Raji (cell line): ENCODE results near the gene SLBP.

Source experiments
- POLR2A ChIP-seq: IDR thresholded peaks from 2 replicates; pipeline ENCODE4 v1.6.1; 2011; ENCODE audit warnings: low read depth, low read length, control low read depth; ENCODE audit not compliant: insufficient read depth

Gene SLBP

DNA sequence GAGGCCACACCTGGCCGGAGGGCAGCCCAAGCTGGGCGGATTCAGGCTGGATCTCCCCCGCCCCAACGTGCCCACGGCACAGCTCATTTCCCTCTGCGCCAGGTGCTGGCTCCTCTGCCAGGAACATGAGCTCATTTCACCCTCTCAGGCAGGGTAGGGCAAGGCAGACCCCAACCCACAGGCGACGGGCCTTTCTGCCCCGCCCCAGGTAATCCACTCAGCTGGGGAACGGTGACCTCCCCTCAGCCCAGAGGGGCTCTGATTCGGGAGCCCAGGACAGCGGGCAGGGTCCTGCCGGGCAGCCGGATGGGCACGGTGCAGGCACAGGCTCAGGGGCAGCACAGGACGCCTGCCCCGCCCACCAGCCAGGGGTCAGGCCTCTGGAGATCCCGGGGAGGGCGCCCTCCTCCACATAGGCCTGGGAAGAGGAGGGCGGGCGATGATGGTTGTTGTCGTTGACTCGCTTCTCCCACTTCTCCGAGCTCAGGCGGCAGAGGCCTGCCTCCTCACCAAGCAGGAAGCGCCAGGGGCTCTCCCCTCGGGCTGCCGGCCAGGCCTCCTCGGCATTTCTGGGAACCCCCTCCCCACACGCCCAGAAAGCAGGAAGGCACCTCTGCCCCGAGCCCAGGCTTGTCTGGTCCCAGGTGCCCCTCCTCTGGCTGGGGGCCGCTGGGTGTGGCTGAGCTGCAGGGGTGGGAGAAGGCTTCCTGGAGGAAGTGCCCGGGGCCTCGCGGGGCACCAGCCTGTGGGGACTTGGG, 40.3 kb upstream of the SLBP start:
- no peak for TF ChIP-seq POLR2A

DNA sequence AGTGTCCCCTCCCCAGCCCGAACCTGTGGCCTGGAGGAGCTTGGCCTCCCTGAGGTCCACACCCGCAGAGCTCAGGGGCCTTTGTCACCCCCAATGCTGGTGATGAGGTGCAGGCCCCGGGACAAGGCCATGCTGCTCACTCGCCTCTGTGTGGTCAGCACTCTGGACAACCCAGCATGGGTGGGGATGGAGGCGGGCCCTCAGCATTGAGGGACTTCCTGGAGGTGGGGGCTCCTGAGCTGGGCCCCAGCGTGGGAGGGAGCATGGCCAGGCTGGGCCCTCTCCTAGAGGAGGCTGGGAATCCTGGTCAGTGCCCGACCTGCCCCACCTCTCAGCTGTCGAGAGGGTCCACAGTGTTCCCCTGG, 39.8 kb upstream of the SLBP start:
- TF ChIP-seq POLR2A = no peak

DNA sequence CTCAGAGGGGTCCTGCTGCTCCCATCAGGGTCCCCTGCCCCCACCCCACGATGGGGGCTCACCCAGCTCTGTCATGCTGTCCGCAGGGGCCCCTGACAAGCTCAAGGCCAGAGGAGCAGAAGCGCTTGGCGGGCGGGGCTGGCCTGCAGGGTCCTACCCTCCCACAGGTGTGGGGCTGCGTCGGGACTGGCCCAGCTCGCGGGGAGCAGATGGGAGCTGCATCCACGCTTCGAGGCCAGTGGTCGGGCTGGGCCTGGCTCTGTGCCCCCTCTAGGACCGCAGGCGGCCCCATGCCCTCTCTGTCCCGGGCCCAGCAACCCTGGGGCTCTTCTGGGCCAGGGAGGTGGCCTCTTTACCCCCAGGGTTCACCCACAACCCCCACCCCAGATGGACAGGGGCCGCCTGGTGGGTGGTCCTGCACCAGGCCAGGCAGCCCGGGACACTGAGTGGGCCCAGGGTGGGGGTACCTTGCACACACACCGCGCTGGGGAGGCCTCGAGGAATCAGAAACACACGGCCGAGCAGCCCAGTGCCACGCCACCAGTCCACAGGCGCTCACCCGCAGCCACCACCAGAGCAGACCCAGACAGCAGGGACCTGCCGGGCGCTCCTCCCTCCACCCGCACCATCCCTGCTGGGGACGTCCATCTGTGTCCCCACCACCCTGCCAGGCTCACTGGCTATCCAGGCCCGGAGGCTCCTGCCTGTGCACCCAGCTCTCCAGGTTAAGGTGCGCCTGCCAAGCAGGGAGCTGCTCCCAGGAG, 39.2 kb upstream of the SLBP start:
- TF ChIP-seq POLR2A = no peak

DNA sequence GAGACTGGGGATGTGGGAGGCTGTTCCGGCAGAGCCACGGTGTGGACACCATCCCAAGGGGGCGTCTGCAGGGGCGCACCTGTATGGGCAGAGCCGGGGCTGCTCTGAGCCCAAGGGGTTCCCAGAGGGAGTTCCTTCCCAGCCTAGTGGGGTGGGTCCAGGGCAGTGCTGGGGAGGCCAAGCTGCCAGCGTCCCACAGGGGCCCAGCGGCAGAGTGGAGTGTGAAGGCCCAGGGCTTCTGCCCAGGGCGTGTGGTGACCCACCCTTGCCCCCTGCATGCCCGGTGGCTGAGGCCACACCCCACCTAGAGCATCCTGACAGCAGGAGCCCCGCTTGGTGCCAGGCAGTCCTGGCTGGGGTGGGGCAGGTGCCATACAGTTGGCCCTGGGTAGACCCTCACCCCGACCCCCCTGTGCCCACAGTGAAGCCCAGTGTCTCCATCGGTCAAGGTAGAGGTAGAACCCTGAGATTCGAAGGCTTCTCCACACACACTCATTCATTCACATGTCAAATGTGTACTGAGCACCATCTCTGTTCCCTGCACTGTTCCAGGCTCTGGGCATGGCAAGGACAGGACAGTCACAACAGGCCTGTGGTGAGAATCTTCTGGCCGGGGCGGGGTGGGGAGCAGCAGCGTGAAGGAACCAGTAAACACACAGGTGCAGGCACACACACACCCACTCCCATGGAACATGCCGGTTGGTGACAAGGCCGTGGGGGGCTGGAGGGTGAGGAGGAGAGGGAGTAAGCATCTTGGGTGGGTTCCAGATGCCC, 38.4 kb upstream of the SLBP start:
- no peak for TF ChIP-seq POLR2A

DNA sequence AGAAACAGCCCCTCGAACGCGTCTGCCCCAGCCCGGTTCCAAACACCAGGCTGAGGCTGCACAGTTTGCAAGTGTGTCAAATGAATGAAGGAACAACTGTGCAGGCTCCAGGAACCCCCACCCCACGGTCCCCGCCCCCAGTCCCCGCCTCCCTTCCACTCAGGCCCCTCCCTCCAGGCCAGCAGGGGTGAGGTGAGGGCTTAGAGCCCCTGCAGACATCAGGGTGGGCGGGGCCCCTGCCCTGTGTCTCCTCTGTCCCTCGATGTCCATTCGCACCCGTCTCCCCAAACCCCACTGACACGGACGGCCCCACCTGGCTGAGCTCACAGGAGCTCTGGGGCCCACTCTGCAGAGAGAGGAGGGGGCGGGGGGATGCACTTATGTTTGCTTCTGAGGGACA, 37.7 kb upstream of the SLBP start:
- no peak for TF ChIP-seq POLR2A

DNA sequence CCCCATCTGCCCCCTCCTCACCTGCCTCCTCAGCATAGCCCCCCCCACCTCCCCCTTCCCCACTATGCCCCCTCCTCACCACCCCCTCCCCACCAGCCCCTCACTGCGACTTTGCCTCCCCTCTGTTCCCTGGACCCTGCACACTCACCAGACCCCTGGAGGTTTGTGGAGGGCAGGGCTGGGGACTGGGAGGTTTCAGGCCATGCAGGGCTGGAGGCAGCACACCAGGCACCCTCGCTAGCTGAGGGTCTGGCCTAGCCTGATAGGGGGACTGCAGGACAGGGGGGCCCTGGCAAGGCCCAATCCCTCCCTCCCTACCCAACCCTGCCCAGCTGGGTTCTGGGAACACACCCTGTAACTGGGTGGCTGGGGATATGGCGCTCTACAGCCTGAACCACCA, 37.3 kb upstream of the SLBP start:
- no peak for TF ChIP-seq POLR2A

DNA sequence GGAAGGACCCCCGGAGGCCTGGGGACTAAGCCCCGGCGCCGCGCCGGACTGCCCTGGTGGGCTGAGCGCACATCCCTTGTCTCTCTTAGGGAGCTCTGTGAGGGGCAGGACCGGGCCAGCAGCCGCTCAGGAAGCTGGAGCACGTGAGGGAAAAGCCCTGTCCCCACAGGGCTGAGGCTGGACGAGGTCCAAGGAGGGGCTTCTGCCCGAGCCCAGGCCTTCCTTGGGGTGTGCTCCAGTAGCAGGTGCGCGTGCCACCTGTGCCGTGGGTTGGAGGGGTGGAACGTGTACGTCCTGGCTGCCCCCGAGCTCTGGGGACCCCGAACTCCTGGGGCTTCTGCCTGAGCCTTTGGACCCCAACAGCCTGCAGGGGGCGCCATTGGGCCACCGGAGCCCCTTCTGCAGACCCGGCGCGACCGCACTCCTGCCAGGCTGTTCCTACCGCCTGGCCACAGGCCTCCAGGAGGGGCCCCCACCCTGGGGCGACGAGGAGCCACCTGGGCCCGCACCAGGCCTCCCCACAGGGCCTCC, 36.4 kb upstream of the SLBP start:
- no peak for TF ChIP-seq POLR2A

DNA sequence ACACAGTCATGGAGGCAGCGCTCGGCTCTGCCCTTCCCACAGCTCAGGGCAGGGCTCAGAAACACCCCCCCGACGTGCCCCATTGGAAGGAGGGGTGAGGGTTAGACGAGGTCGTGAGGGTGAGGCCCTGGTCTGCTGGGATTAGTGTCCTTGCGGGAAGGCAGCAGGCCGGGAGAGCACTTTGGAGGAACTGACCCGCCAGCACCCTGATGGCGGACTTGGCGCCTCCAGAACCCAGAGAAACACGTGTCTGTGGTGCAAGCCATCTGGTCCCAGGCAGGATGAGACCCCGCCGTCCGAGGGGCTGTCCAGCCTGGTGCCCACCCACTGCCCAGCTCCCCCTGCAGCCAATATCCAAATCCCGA, 35.5 kb upstream of the SLBP start:
- TF ChIP-seq POLR2A = no peak

DNA sequence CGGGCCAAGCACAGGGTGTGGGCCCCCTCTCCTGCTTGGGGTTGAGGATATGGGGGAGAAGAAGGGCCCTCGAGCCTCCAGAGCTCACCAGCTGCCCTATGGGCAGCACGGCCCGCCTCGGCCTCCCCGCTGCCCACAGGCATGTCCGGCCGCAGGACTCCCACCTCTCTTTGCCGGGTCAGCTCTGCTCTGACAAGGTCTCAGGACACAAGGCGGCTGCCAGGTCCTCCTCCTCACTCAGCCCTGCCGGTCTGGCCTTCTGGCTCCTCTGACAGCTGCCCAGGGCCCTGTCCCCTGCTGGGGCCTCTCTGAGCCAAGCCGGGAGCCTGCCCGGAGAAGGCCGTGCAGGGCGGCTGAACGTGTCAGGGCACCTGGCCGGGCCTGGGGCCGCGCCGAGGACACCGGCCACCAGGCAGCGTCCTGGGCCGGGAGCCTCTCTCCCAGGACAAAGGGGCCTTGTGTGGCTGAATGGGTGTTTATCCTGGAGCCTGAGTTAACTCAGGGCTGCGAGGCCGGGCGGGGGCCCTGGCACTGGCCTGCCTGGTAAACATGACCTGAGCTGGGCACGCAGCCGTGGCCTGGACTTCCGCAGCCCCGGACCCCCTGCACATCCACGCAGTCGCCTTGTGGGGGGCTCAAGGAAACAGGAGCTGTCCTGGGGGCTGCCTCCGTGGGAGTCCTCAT, 34.9 kb upstream of the SLBP start:
- TF ChIP-seq POLR2A = no peak

DNA sequence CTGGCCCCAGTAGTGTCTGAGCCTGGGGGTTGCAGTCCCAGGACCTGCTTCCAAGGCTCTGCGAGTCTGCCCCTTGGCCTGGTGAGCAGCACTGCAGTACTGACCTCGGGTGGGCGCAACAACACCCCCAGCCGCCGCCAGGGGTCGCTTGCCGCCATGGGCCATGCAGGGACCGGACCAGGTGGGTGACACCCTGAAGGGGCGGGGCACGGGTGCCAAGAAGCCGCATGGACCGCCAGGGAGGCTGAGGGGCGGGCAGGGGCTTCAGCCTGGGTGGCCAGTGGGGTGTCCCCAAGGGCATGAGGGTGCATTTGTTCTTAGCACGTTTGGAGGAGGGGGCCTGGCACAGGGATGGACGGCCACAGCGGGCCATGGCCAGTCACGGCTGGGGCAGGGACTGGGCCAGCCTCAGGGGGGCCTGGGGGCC, 34.2 kb upstream of the SLBP start:
- no peak for TF ChIP-seq POLR2A

DNA sequence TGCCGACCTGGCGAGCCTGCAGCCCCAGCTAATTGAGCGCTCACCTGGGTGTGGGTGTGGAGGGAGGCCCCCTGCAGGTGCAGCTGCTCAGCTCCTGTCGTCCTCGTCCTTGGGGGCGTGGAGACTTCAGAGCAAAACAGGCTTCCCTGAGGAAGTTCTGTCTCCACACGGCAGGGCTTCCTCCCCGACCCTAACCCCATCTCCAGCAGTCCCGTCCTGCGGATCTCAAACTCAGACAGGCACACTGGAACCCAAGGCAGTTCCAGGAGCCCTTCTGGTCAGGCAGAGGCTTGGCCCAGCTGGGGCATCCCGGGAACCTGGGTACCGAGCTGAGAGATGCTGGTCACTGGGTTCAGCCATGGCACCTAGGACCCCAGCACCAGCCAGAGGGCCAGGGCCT, 33.6 kb upstream of the SLBP start:
- TF ChIP-seq POLR2A = no peak

DNA sequence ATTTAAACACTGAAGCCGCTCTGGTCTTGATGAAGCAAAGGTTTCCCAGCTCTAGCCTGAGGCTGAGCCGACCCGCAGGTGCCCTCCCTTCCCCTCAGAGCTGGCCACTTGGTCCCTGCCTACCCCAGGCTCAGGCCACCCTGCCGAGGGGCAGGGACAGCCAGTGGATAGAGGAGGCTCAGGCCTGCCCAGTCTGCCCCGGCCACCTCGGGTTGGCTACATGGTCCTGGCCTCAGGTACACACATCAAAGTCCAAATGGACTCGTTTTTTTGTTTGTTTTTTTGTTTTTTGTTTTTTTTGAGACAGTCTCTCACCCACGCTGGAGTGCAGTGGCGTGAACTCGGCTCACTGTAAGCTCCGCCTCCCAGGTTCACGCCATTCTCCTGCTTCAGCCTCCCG, 33.0 kb upstream of the SLBP start:
- no peak for TF ChIP-seq POLR2A

DNA sequence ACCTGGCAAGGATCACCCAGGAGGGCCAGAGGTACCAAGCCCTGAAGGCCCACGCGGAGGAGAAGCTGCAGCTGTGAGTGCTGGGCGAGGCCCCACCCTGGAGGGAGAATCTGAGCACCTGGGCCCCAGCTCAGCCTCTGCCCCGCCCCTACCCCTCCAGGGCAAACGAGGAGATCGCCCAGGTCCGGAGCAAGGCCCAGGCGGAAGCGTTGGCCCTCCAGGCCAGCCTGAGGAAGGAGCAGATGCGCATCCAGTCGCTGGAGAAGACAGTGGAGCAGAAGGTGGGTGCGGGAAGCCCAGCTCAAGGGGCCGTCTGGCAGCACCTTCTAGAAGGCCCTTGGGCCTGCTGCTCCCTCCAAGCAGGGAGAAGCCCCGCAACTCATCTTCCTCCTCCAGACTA, 32.4 kb upstream of the SLBP start:
- no peak for TF ChIP-seq POLR2A

DNA sequence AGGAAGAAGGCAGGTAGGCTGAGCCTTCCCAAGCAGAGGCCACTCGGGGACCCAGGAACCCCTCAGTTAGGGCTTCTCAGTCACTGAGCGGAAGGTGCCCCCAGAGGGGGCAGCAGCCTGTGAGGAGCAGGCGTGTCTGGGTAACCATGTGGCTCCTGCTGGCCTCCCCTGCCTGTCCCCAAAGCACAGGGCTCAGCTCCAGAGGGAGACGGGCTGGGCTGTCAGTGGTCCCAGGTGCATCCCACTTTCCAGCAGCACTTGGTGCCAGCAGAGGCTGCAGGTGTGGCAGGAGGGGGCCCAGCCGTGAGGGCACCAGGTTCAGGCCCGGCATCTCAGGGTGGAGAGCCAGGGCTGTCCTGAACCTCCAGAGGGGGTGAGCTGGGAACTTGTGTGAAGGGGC, 31.9 kb upstream of the SLBP start:
- no peak for TF ChIP-seq POLR2A

DNA sequence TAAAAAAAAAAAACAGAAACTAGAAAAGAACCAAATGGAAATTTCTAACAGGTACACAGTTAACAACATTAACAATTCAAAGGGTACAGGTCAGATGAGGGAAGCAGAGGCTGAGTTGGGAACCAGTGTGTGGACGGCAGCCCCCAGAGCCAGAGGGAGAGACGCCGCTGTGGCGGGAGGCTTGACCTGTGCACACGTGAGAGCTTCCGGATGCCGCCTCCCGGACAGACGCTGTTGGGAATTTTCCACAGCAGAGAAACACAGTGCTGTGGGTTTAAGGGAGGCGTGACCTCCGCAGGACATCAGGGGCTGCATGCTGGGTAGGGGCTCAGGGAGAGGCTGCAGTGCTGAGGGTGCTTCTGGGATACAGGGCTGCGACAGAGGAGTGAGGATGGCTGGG, 31.4 kb upstream of the SLBP start:
- no peak for TF ChIP-seq POLR2A

DNA sequence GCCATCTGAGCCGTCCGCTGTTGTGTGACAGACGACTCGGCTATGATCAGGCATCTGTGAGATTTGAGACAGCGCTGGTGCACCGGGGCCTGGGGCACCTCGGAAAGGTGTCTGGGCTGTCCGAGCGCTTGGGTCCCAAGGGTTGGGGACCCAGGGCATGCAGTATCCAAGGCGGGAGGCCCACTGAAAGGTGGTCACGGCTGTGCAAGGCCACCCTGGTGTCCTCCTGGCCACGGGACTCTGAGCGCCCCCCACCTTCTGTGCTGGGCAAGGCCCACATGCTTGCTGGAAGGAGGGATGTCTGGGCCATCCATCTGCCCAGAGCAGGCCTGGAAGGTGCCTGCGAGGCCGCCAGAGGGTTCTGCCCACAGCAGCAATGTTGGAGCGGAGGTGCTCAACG, 29.1 kb upstream of the SLBP start:
- no peak for TF ChIP-seq POLR2A

DNA sequence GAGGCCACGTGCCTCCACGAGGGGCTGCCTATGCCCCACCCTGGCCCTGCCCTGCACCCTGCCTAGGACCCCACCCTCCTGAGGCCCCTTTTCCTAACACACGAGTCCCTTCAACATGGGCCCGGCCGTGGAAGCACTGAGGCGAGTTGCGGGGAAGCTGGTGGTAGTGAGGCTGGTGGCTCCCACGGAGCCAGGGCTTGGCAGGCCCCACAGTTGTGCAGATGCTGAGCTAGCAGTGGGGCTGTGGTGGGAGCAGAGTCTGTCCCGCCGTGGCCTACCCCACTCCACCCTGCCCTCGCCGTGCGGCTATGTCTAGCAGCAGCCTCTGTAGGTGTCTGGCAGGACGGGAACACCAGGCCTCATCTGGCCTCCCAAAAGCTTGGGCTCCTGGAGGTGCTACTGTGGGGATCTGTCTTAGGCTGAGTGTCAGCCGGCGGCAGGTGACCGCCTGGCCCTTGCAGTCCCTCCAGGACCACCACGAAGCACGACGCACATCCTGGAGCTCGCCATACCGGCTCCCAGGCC, 28.0 kb upstream of the SLBP start:
- TF ChIP-seq POLR2A = no peak
